CD4-positive, alpha-beta T cell treated with Interleukin-4 for 1 hour (primary cell): ENCODE data around the gene BTC.
"Not testable (repeated sequence)": the region's sequence is repeated elsewhere in the genome, so short reads cannot be mapped to it uniquely, and the experiment has no call there.

ENCODE experiments used
- DNase-seq, 2 donors: peaks; one replicate each; pipeline ENCODE4 v3.0.0-alpha.2; 2020 to 2022

BTC gene

DNA sequence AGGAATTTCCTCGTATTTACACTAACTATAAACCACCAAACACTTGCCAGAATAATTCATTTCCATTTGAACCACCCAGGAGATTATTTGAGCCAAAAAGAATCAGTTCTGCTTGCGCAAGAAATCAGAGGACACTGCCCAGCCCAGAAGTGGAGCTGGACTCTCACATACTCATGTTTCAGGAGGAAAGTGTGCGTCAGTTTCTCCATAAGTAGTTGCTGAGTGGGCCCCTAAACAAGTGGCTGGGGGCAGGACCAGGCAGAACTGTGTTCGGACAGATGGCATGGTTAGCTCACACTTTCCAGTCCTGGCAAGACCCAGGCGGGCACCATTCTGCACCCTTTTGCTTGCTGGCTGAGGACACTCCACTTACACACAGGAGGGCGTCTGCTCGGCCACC, 38.8 kb downstream of the BTC start:
- DNase-seq = no peak

DNA sequence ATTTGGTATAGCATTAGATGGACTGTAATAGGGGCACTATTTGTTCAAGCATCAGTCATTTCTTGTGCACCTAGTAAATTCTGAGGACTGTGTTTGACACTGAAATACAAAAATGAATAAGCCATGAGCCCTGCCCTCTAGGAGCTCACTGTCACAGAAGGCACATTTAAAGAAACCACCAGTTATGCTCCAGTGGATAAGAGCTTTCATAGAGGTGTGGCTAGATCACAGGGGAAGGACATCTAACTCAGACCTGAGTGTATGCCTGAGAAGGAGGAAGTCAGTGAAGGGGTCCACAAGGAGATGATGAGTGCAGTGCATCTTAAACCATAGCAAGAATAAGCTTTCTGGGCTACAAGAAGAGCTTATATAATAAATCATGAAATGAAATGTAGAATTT, 40.1 kb downstream of the BTC start:
- DNase-seq = no peak

DNA sequence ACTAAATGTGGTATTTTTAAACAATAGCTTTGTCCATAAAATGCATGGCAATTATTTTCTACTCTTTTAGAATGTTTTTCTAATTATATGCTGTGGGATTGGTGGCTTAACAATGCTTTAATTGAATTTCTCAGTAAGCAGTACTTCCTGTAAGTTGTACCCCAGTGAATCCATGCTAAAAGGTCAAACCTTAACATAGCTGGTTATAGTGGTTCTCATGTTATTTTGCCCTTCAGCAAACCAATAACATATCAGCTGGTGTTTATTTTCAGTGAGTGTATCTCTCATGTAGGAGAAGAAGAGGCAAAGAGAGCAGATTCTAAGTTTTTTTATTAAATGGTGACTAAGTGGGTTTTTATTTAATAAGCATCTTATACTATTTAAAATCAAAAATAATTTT, 41.5 kb downstream of the BTC start:
- DNase-seq = no peak

DNA sequence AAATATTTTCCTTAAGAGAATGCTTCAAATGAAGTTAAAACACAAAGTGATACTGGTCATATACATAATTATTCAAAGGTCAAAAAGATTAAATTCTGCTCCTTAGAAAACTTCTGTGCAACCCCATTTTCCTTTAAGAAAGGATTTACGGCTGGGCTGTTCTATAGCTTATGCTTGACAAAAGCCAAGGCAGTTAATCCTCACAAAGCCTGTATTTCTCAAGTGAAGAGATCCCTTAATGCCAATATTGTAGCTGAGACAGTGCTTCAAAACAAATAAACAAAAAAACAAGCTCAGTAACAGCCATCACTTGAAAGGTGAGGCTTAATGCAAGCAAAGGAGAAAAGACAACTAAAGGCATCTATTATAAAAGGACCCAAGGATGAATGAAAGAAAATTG, 42.5 kb downstream of the BTC start:
- no peak for DNase-seq

DNA sequence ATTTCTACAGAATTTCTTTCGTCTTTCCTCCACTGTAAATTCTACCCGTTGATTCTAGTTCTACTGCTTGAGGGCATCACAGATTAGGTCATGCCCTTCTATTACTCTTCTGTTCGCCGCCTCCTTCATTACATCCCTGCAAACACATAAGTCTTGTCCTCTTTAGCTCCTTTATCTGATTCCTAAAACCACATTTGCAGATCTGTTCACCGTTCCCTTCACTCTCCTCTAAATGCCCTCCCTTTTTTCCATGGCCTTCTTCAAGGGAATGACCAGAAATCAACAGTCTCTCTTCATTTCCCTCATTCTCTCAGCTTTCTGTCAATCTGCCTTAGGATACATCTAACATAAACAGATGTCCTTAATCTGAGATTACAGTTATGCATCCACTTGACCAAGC, 43.1 kb downstream of the BTC start:
- no peak for DNase-seq

DNA sequence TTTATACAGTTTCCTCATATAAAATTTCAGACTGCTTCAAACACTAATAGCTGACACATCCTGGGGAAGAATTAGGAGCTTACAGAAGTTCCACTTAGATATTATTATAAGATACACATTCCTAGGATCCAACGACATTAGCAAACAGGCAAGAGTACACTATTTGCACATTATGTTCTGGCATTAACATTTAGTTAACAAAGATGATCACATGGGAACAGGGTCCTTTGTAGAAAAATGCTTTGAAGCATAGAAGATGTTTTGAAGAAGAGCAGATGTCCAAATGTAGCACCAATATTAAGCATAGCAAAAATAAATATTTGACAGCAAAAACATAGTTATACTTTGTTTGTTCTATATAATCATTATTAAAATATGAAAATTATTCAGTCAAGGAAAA, 52.1 kb downstream of the BTC start:
- DNase-seq = no peak

DNA sequence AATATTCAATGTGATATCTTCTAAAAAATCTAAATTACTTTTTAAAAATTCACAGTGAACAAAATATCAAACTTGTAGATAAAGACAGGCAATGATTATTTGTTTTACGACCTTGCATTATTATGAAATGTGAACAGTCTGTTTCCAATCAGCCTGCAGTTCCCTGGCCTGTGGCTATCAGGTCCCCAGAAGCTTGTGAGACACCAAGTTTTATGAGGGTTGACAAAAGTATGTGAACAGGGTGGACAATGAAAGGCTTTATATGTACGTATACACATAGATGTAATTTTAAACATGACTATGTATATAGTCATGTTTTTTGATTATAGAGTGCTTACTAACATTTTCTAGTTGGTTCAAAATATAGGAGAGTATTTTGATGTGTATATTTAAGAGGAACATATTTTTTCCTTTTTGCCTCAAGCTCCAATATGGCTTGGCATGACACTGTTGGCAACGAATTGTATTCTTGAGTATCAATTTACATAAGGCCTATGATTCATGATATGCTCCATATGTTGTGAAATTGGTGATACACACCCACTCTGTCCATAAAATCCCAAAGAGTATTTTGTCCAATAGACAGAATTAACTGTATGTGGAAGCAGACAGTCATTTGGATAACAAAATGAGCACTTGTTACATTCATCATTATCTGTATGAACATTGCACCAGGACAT, 55.7 kb downstream of the BTC start:
- DNase-seq = no peak

DNA sequence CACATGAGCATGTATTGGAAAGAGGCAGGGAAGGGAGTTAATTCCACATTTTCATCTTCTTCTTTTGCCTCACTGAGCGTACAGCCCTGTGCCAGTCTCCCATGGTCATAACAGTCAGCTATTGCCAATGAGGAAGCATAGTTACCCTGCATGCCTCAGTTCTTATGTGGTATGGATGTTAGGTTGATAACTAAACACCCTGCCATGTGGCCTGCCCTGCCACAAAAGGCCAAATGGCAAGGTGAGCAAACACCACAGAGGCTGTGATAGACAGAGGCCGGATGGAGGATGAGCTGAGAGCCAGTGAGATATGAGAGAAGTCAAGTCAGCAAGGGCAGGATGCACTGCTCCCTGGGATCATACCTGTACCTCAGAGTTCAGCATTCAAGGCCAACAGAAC, 59.3 kb downstream of the BTC start:
- DNase-seq = no peak

DNA sequence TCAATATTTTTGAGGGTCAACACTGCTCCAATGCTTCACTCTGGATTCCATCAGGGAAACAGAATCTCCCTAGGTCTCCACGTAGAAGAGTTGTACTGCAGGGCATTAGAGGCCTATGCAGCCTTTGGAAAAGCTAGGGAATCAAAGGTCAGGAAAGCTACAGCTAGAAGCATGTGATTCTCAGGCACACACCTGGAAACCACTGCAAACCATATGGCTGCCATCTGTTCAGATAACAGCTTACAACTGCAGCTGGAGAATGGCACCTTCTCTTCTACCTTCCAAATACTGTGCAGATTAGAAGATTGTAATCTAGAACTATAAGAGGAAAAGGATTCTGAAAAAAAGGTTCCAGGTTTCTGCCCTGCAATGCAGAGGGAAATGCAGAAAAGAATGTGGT, 60.6 kb downstream of the BTC start:
- DNase-seq = no peak

DNA sequence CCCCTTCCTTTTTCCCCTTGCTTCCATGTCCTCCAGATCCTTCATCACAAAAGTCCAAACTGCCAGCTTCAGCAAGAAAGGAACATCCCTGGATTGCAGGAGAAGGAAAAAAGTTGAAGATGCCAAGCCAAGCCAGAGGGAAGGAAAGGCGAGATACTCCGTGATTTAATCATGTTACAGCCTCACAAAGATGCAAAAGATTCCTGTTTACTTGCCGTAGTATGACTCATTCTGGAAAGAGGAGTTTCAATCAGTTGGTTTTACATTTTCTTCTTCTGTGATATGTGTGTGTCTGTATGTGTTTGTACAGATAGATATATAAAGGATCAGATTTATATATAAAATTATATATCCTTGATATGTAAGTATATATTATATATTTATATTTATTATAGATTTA, 69.3 kb downstream of the BTC start:
- DNase-seq = no peak

DNA sequence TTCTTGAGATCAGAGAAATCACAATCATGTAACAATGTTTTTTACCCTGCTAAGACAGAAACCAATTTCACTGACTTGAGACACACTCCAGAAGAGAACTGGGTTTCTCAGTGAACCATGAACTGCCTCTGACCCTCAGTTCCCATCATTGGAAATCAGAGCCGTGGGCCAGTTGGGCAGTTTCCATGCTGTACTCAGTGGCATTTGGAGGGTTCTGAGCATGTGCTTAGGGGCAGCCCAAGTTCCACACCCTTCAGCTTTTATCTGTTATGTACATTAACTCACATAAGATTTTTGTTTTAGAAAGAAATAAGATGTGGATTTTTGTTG, 77.9 kb downstream of the BTC start:
- no peak for DNase-seq

DNA sequence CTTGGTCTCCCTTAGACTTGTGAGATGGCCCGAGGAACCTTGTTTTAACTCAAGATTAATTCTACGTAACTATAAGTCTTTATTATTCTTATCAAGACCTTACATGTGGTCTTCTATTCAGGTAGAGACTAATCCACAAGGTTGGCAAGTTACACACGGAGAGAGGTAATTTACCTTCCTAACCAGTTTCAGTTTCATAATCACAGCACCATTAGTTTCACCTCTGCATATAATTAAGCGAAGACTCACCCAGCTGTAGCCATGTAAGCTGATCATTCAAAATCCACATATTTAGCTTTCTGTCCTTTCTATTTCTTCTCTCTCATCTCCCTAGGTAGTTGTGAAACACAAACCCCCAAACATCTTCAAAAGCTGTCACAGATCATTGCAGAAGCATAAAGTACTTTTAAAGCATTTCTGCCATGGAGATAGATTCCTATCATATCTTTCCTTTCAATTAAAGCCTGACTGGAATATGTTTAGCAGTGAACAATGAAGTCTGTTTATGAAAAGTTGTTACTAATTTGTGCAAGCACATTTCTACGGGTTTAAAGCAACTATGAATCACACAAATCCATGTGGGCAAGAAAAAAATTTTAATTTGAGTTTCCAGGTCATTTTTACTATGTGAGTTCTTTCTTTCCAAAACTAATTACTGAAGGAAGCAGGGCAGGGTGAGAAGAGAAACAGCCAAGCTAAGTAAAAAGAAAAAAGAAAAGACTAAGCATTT, 78.5 kb downstream of the BTC start:
- no peak for DNase-seq

DNA sequence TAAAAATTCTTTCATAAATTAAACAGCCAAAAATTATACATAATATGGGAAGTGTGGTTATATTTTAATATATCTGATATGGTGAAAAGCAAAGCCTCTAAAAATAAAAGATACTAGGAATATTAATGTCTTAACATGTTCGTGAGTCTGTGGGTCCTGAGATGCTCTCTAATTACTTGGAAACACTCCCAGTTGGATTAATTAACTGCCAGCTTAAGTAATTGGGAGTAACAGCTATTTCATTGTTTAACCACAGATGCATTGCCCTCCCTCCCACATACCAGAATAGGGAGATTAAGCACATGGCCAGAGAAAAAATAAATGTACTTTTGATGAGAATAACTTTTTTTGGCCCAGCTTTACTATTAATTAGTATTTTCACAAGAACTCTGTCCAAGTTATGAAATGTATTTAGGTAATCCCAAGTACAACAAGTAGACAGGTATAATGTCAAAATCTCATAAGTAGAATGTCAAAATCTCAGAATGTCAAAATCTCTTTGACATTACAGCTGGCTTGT, 79.7 kb downstream of the BTC start:
- DNase-seq = no peak

DNA sequence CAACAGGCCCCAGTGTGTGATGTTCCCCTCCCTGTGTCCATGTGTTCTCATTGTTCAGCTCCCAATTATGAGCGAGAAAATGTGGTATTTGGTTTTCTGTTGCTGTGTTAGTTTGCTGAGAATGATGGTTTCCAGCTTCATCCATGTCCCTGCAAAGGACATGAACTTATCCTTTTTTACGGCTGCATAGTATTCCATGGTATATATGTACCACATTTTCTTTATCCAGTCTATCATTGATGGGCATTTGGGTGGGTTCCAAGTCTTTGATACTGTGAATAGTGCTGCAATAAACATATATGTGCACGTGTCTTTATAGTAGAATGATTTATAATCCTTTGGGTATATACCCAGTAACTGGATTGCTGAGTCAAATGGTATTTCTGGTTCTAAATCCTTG, 86.2 kb downstream of the BTC start:
- DNase-seq = not testable (repeated sequence)
